CD4-positive, alpha-beta T cell treated with Interleukin-6 for 4 hours (primary cell): ENCODE results near the gene EPHA5.

Source experiments
- DNase-seq: peaks from one replicate; pipeline ENCODE4 v3.0.0-alpha.2; 2020; ENCODE audit warnings: mixed read lengths

EPHA5 gene

DNA sequence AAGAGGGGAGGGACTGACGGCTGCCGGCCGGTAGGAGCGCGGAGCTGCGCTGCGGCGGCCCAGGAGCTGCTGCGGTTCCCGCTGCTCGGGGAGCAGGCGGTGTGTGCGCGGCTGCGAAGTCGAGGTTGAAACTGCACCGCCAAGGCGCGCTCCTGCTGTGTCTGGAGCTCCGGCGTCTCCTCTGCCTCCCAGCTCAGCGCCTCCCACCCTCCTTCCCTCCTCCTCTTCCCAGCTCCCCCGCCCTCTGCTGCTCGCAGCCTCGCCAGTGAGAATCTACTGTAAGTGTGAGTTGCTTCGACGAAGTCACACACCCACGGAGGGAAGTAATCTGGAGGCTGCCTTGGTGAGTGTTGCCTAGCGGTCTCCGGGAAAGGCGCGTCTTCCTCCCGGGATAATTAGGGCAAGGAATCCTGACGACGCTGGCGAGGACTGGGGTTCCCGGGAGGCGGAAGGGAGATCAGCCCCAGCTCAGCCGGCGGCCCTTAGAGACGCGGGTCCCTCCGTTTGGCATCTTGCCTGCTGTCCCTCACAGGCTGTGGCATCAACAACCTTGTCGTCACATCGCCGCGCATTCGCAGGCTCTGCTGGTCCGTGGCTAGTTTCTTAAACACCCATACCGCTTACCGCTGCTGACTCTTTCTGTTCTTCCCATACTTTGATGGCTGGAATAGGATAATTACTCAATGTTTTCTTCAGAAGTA lies at the start of gene EPHA5:
Gene EPHA5, minus strand, starts transcription at position 159 of the 701 bp plus-strand sequence. CDS start 747 bp downstream, outside the sequence.
- no peak for DNase-seq

DNA sequence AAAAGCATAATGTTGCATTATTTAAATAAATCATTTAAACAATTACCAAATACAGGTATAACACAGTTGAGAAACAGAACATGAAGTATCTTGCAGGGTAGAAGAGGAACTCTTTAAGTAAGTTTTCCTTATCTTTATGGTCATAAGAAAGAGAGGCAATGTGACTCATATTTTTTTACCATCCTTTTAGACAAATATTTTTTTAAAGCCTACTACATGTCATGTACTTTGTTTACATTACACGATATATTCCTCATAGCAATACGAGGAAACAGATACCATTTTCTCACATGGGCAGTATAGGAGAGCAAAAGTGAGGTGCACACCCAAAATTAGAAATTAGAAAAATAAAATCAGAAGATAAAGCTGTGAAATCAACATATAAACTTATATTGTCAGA lies 49.3 kb upstream of the EPHA5 start:
- DNase-seq, result no peak

DNA sequence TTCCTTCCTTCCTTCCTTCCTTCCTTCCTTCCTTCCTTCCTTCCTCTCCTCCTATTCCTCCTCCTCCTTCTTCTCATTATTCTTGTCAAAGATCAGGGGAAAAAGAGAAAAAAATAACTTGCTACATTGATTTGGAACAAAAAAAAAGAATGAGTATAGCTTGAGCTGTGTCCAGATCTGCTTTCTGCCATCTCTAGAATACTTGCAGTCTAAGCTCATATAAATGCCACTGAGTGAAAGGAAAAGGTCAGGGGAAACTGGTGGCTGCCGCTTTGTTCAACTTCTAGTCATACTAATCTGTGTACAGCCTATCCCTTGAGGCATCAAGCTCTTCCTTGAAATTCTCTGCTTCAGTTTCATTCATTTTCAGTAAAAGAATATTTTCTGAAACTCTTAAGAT lies 28.3 kb upstream of the EPHA5 start:
- no peak for DNase-seq

DNA sequence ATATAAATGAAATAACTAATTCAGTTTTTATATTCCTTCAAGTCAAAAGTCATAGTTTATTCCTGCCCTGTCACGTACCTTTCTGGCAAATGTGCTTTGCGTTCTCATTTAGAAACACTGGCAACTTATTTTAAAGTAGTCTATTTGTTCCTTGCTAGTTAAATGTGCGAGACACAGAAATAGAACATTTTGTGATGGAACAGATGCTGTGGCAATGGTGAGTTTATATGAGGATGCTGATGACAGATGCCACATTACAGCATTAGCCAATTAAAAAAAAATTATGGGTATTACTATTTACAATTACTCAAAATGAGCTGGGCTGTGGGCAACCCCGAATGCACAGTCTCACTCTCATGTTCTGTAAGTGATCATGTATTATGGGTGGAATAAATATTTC lies 26.1 kb upstream of the EPHA5 start:
- DNase-seq, result no peak

DNA sequence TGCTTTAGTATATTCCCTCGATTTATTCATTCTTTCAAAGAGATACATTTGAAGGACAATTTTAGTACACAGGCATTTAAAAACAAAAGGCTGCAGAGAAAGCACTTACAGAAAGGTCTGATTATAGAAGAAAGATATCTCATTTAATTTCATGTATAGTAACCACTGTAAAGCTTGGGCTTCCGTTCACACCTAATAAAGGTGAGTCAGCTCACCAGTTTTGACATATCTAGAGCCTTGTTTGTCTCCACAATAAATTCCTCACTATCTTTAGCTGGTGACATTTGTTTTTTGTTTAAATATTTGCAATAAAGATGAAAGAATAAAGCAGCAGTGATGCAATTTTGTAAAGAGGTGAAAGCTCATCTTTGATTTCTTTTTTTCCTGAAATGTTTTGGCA lies 1.1 kb upstream of the EPHA5 start:
- no peak for DNase-seq

DNA sequence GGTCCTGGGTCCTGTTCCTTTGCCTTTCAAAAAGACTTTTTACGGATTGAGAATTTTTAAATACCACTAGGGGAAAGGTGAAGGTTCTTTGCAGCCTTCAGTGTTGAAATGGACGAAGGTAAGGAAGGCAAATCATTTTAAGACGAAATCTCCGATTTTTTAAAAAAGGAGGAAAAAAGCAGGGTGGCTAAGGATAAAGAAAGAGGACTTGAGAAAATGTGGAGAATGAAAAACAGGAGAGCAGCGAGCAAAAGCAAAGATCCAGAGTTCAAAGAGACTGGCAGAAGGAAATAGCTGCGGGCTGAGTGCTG lies 314 bp downstream of the EPHA5 start:
- DNase-seq, result no peak

DNA sequence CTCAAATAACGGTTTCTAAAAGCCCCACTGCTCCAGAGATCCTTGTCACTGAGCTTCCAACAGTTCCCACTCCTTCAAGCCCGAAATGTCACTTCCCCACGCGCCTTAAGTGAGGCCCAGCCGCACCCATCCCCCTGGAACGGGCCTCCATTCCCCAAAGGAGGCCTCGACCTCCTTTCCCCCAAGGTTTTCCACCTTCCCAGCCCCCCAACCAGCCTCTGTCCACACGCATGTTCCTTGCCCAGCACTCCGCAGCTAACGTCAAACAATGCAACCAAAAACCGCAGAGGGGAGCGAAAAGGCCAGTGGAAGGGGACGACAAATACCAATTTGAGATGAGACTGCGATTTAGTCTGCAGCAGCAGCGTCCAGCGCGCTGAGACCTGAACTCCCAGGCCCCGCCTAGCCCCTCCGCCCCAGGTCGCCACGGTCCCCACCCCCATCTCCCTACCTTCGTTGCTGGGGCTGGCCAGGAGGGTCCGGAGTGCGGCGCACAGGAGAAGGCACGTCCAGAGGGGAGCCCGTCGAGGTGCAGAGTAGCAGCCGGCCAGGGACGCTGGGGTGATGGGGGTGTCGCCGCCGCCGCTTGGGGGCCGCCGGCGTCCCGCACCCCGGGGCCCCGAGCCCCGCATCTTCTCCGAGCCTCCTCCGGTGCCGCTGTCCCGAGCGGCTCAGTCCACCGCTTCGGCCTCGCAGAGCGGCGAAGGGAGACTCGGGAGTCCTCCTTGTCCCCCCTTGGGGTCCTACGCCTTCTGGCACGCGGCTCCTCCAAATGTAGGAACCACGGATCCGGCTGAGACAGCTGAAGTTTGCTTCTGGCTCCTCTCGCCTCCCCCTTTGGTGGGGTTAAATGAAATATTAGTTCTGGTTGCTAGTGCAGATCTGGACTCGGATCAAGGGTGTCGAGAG lies 924 bp downstream of the EPHA5 start:
- no peak for DNase-seq

DNA sequence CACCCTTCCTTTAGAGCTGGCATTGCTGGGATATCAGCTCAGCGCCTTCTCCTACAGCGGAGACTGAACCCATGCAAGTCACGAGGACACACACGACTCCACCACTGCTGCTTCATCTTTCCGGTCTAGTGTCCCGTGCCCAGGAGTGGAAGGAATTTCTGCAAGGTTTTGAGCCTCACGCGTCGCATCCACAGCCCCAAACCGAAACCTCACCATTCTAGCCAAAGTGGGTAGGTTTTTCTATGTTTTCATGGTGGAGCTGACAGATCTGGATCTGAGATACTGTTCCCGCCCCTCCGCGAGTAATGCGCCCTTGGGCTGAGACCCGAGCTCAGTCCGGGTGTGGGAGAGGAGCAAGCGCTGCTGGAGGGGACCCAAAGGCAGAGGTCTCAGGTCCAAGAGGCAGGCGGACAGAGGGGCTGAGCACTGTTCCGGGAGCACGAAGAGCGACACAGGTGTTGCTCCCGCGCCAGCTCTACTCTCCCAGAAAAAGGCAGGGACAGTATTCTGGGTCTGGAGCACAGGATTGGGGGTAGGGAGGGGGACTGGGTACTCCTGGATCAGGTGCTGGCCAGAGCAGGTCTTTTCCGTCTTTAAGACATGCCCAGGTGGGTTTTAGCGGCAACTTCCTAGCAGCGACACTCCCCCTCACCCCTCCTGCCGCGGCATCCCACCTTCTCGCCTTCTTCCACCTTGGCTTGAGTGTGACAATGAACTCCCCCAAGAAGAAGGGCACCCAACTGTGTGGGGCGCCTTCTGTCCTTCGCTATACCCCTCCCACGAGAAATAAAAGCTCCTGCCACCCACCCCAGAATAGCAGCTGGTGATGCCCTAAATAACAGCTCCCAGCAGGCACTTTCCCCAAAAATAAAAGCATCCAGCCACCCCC lies 1.8 kb downstream of the EPHA5 start:
- DNase-seq, result no peak

DNA sequence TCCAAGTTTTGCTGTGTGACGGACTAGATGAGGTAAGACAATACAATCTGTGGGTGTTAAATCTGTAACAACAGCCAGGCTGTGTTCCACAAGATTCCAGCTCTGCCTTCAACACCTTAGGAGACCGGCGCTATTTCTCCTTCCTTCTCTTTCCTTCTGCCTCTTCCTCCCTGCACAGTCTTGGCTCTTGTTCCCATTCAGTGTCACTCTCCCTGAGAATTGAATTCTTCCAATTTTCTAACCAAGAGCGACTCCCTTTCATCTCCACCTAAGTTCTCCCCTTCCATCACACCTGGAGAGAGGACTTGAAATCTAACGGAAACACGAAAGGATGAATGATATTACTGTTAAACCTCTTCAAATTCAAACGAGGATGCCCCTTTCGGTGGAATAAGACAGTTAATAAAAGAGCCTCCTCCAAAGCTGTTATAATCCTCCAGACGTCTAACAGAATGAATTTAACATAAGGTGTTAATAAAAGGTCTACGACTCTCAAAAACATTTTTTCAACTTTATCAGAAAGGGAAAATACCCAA lies 2.7 kb downstream of the EPHA5 start:
- no peak for DNase-seq

DNA sequence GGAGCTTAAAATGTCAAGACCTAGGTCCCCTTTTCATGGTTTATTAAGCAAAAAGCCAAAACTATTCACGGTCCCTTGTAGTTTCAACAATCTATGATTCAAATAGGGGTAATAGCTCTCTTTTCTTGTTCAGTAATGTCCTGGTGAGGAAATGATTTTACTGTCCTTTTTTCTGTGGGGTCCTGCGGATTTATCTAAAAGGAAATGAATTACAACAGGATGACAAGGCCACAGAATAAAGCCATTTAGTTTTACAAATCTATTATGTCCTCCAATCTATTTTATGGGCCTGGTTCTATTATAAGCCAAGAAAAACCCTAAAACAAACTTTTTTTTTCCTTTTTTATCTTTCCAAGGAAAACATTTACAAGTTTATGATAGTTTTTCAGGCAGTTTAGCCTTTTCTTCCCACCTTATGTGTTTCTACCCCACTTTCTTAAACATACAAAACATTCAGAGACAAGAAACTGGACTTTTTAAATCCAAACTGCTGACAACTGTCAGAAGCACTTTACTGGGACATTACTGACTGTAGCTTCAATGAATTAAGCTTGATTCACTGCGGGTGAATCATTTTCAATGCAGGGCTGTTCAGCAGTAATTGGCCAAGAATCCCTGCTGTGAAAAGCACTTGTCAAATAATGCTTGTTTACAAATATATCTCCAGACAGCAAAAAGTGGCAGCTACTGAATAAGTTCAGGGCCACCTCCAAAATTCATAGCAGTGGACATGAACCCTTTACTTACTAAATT lies 4.3 kb downstream of the EPHA5 start:
- no peak for DNase-seq

DNA sequence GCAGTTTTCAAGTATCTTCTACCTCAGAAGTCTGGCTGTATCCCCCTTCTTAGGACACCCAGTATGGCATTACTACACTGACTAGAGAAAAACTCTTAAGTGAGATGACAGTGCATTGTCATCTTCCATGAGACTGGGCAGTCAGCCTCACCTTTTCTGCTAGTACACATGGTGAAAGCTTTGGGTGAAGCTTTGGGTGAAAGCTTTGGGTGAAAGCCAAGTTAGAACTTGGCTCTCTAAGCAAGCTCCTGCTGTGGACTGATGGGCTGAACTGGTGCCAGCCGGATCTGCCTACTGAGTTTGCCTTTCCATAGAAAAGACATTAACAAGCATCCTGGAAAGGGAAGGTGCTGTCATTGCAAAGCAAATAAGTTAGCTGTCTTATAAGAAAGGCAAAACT lies 8.8 kb downstream of the EPHA5 start:
- no peak for DNase-seq

DNA sequence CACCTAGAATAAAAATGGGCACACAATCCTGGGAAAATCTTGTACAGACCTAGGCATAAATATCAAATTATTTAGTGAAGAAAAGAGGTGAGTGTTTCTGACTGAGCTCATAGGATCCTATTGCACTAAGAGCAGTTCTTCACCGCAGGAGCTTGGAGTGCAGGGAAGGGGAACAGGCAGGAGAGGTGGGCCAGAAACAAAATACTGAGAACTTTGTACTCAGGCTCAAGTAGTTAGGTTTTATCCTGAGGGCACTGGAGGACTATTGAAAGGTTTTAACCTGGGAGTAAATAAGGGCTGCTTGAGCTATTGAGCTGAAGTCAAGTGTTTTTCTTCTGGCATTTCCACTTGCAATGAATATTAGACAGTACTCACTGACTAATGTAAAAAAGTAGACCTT lies 12.2 kb downstream of the EPHA5 start:
- DNase-seq, result no peak

DNA sequence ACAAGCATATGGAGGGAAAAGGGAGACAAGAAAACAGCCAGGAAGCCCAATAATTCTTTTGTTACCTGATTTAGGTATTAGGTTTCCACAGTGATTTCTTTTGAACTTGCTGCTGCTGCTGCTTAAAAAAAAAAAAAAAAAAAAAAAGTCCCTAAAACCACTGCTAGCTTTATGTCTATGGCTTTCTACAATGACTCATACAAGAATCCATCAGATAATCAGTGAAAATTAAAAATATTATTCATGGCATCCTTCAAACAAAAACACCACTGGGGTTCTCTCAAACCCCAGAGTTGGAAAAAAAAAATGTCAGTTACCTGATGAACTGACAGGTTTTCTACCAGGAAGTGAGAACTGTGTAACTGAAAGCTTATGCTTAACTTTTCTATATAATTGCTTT lies 14.3 kb downstream of the EPHA5 start:
- DNase-seq, result no peak

DNA sequence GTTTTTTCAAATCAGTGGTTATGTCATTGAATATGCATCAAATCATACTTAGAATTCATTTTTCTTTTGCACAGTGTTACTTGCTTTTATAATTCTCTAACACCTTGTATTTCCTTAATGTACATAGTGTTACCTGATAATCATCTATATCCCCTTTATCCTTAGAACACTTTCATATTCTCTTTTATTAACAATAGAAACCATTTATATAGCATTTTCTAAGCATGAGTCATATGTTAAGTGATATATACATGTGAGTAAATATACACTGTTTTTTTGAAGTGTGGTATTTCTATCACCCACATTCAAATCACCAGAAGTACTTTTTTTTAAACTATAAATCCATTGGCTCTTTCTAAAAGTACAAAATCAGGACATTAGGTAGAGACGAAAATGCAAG lies 15.3 kb downstream of the EPHA5 start:
- DNase-seq, result no peak

DNA sequence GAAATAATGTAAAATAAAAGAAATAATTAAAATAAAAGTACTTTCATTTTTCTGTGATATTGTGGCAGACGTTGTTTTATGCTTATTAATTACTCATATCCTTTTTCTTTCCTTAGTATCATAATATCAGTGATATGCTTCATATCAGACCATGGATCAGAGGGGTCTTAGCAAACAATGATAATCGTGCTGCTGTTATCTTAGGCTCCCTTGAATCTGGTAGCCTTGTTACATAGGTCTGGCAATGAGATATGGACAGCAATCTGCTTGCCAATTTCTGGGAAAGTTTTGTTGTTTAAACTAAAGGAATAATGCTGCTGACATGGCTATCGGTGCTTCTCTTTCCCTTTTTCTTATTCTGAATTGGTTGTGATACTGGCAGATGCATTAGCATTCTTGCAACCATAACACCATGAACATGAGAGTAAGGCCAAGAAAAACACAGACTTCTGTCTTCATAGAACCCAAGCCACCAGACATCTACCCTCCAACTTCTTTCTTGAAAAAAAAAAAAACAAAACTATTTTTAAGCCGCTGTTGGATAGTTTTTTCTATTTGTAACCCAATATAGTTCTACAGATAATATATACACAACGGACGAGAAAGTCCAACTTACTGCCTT lies 16.4 kb downstream of the EPHA5 start:
- DNase-seq, result no peak

DNA sequence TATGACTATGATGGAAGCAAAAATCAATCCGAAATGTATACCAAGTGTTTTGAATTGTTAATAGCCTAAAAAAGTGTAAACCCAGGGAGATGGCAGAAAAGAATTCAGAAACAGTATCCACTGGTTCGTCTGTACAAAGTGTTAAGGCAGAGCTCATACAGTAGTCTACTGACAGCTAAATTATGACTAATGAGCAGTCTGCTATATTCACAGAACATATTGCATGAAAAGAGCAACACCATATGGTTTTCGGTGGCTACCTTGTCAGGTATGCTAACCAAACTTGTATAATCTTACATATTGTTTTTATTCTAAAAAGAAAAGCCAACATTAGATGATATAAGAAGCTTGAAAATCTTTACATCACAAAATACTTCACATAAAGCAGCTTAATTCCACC lies 18.5 kb downstream of the EPHA5 start:
- DNase-seq, result no peak

DNA sequence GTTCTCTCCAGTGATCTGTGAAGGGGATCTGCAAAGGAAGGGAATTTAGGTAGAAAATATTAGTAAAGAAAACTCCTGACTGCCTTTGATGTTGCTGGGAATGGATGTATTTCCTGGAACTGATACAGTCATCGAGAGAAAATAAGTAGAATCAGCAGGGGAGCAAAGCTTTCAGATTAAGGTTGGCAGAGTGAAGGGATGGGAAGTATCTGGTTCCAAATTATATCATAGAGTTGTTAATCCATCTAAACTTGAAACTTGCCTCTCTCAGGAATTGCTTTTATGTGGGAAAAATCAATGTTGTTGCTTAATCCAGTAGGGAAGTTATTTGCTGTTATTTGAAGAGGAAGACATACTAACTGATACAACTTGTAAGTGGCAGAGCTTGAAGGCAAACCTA lies 19.3 kb downstream of the EPHA5 start:
- no peak for DNase-seq

DNA sequence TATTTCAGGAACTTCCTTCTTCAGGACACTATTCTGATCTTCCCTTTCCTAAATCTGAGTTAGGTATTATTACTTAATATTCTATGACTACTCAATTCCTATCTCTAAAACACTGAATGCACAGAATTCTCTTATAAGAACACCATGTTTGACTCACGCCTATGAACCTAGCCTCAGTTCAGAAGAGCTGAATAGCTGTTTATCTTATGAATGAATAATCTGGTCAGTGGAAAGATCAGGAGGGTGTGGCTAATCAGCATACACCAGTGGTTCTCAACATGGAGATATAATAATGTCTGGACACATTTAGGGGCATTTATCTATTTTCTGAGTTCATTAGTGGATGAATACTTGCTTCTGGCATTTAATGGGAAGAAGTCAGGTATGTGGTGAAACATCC lies 24.2 kb downstream of the EPHA5 start:
- DNase-seq, result no peak

DNA sequence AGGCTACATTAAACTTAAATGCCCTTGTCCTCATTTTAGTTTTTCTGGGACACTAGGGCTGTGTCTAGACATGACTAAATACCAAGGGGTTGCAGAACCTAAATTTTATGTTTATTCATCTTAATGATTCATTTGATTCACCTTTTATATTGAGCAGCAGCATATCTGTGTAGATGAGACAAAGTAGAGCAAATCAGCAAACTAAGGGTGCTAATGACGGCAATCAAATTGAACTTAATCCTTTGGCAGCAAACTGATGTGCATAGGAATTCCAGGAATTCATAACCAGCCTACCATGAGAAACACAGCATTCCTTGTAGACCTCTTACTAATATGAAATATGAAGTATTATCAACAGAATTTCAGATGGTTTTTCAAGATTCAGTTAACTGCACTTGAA lies 25.1 kb downstream of the EPHA5 start:
- no peak for DNase-seq

DNA sequence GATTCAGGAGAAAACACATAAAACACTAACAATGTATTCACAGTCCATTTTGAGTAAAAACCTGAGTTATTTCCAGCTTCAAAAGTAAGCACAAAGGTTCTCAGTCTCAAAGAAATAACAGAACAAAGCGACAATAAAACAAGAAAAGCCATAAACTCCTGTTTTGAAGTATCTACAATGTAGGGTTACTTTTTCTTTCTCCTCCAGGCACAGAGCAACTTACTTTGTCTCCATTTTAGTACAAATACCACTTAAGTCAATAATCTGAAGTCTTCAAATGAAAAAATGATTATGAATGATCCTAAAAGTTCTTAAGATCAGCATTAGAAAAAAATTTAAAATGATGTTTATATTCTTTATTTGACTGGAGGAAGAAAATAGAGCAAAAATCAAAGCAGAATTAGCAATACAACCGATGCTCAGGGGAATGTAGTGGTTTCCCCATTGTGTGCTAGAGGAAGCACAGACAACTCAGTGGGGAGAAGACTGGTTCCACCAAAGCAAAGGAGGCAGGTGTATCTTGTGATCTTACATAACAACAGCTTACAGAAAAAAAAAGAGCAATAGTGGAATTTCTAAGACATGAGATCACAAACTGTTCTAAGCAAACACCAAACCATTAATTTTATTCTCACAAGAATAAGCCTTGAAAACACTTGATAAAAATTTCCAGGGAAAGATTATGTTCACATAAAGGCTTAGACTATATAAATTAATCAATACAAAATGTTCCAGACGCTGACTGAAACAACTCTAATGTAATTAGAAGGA lies 35.1 kb downstream of the EPHA5 start:
- DNase-seq, result no peak

DNA sequence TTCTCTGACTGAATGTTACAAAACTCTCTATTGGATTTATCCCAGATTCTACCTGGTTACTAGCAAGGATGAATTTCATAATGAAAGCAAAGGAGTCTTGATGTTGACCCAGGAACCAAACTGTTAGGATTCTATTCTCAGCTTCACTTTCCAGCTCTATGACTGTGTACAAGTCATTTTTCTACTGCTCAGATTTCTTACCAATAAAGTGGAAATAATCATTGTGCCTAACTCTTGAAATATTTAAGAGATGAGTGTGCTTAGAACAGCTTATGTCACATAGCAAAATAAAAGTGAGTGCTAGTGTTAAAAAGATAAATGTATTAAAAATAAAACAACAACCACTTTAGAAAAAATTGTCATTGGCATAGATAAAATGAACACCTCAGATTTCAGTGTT lies 45.6 kb downstream of the EPHA5 start:
- no peak for DNase-seq
